Liver (tissue), 9 donors: ENCODE measurements around the gene C10orf143. TPM values are rescaled to one million over a fixed set of nuclear protein-coding genes. Genes with fewer than 3 reads are reported as not detected.

ENCODE experiments used
- DNase-seq: peaks from one replicate; pipeline ENCODE4 v3.0.0-alpha.2; 2017; ENCODE audit warnings: low spot score
- H3K27ac ChIP-seq, 2 donors: one replicate each; pipeline ENCODE4 v1.7.0; 2013; ENCODE audit warnings: inconsistent platforms in 2 of 2, low read length in 2 of 2, control low read depth in 1 of 2, low read depth in 1 of 2, mild to moderate bottlenecking in 1 of 2
- H3K27me3 ChIP-seq, 4 donors: one replicate each; pipeline versions ENCODE4 v1.6.1 to v1.7.0; 2013; ENCODE audit warnings: low read length in 3 of 4, inconsistent platforms in 1 of 4, mild to moderate bottlenecking in 1 of 4, moderate library complexity in 1 of 4; ENCODE audit not compliant: control insufficient read depth in 4 of 4, insufficient read depth in 4 of 4
- H3K36me3 ChIP-seq, 4 donors: one replicate each; pipeline versions ENCODE4 v1.6.1 to v1.7.0; 2013; ENCODE audit warnings: low read length in 3 of 4, mild to moderate bottlenecking in 3 of 4, low read depth in 1 of 4, moderate library complexity in 1 of 4; ENCODE audit not compliant: control insufficient read depth in 4 of 4, insufficient read depth in 3 of 4
- H3K4me1 ChIP-seq, 4 donors: one replicate each; pipeline versions ENCODE4 v1.6.1 to v1.7.0; 2013; ENCODE audit warnings: low read length in 3 of 4, mild to moderate bottlenecking in 3 of 4, moderate library complexity in 1 of 4; ENCODE audit not compliant: control insufficient read depth in 4 of 4, insufficient read depth in 4 of 4
- H3K4me3 ChIP-seq, 3 donors: one replicate each; pipeline versions ENCODE4 v1.6.1 to v1.7.0; 2013; ENCODE audit warnings: low read length in 3 of 3, control low read depth in 1 of 3, low read depth in 1 of 3, mild to moderate bottlenecking in 1 of 3
- H3K9ac ChIP-seq, 2 donors: one replicate each; pipeline ENCODE4 v1.7.0; 2013; ENCODE audit warnings: low read length in 2 of 2, mild to moderate bottlenecking in 2 of 2, moderate library complexity in 2 of 2, control low read depth in 1 of 2, low read depth in 1 of 2
- H3K9me3 ChIP-seq, 4 donors: one replicate each; pipeline versions ENCODE4 v1.6.1 to v1.7.0; 2013; ENCODE audit warnings: low read length in 3 of 4; ENCODE audit not compliant: control insufficient read depth in 4 of 4
- CTCF ChIP-seq: fragments of 150-350 bp; IDR thresholded peaks from 2 replicates; pipeline ENCODE4 v1.5.1; 2017; ENCODE audit warnings: improper control_type of control experiment, low read depth, low read length; ENCODE audit not compliant: missing input control
- EGR1 ChIP-seq, 2 donors: IDR thresholded peaks; 2 replicates each; pipeline ENCODE4 v1.6.1; 2016 to 2018; ENCODE audit warnings: antibody characterized with exemption in 2 of 2, low read depth in 2 of 2
- FOXA2 ChIP-seq: IDR thresholded peaks from 2 replicates; pipeline ENCODE4 v1.6.1; 2016; ENCODE audit warnings: antibody characterized with exemption
- HNF4A ChIP-seq, 2 donors: conservative IDR thresholded peaks; 2 replicates each; pipeline ENCODE4 v1.6.1; 2016; ENCODE audit warnings: antibody characterized with exemption in 2 of 2, mild to moderate bottlenecking in 2 of 2
- HNF4G ChIP-seq: IDR thresholded peaks from 2 replicates; pipeline ENCODE4 v1.6.1; 2016; ENCODE audit warnings: antibody characterized with exemption
- JUND ChIP-seq, 2 donors: IDR thresholded peaks; 2 replicates each; pipeline ENCODE4 v1.6.1; 2016; ENCODE audit warnings: antibody characterized with exemption in 2 of 2
- NR2F2 ChIP-seq: IDR thresholded peaks from 2 replicates; pipeline ENCODE4 v1.6.1; 2016; ENCODE audit warnings: antibody characterized with exemption
- RAD21 ChIP-seq, 2 donors: IDR thresholded peaks; 2 replicates each; pipeline ENCODE4 v1.6.1; 2016; ENCODE audit warnings: antibody characterized with exemption in 2 of 2, mild to moderate bottlenecking in 2 of 2
- RXRA ChIP-seq, 2 donors: IDR thresholded peaks; 2 replicates each; pipeline ENCODE4 v1.6.1; 2017 to 2018; ENCODE audit warnings: antibody characterized with exemption in 2 of 2, mild to moderate bottlenecking in 1 of 2
- SP1 ChIP-seq: IDR thresholded peaks from 2 replicates; pipeline ENCODE4 v1.6.1; 2018; ENCODE audit warnings: antibody characterized with exemption, mild to moderate bottlenecking
- TAF1 ChIP-seq: conservative IDR thresholded peaks from 2 replicates; pipeline ENCODE4 v1.6.1; 2016; ENCODE audit warnings: antibody characterized with exemption, mild to moderate bottlenecking
- YY1 ChIP-seq: IDR thresholded peaks from 2 replicates; pipeline ENCODE4 v1.6.1; 2016; ENCODE audit warnings: antibody characterized with exemption, mild to moderate bottlenecking
- ZBTB33 ChIP-seq: IDR thresholded peaks from 2 replicates; pipeline ENCODE4 v1.6.1; 2016; ENCODE audit warnings: antibody characterized with exemption
- WGBS: extraction: QIAGEN DNeasy Blood & Tissue Kit; methylation state at CpG from one replicate; pipeline ENCODE4 v1.1.7; 2013; 5-methylcytosine and 5-hydroxymethylcytosine counted together
- polyA plus RNA-seq, 2 donors: library from polyadenylated mRNA; stranded (reverse) in 1 of 2; unstranded in 1 of 2; fragments of 200-250 nt in 1 of 2; fragments of >200 nt in 1 of 2; fragmentation: Nextera tagmentation in 1 of 2; extraction: Ambion mirVana in 1 of 2; gene quantifications; one replicate each; pipeline versions ENCODE4 v1.2.1 to v1.2.3, GENCODE V29; 2013 to 2015
- total RNA-seq, 2 donors: library from RNA; depleted of rRNA; stranded (reverse); fragments of >200 nt; gene quantifications; one replicate each; pipeline ENCODE4 v1.2.3, GENCODE V29; 2014
- TF ChIP-seq, protein P1 (sequence below): IDR thresholded peaks from 2 replicates; pipeline ENCODE4 v1.6.1; 2016; ENCODE audit warnings: antibody characterized with exemption
- donor health status: healthy.
- donor health status: healthy.
- donor health status: healthy.
- donor health status: healthy.
- donor health status: healthy.

The C10orf143 gene
- total and polyA plus RNA-seq, 4 donors, result 0.14 to 2.7 (median 1.2) TPM

DNA sequence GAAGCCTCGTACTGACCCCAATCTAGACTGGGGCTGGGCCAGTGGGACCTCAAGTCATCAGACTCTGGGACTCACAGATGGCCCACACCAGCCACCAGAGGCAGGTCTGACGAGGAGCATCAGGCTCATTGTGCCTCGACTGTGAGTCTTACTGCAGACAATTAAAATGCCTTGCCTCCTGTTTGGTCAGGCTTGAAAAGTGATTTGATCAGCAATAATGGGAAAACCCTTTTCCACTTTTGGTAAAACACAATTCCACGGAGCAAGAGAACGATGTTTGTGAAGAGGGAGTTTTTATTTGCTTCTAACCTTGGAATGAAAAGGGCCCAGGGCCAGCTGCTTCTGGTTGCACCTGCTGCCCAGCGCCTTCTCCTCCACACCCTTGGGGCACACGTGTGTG lies 43.9 kb downstream of the C10orf143 start:
- H3K27me3 ChIP-seq, result no peaks in the 10 kb centered on the region
- TF ChIP-seq NR2F2, result no peak
- TF ChIP-seq TAF1, result no peak
- no peak for TF ChIP-seq HNF4G
- no peak for TF ChIP-seq SP1
- TF ChIP-seq, protein P1, sequence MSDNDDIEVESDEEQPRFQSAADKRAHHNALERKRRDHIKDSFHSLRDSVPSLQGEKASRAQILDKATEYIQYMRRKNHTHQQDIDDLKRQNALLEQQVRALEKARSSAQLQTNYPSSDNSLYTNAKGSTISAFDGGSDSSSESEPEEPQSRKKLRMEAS, result no peak
- no peak for TF ChIP-seq EGR1 (IDR thresholded peaks at IDR 0.05; ENCODE audit: low read depth in 2 of 2)
- no peak for TF ChIP-seq CTCF
- TF ChIP-seq FOXA2, result no peak
- no peak for TF ChIP-seq JUND (IDR thresholded peaks at IDR 0.05)
- TF ChIP-seq HNF4A (conservative IDR thresholded peaks at IDR 0.05), result no peak
- TF ChIP-seq ZBTB33, result no peak
- H3K4me1 ChIP-seq, result no peaks in the 10 kb centered on the region
- H3K27ac ChIP-seq, result no peak overlapping the region
- 91% methylated on average over 7 of the region's 7 CpGs for WGBS
- no peak overlapping the region for H3K9ac ChIP-seq
- H3K9me3 ChIP-seq, result no peaks in the 10 kb centered on the region
- no peak overlapping the region for H3K4me3 ChIP-seq
- no peak for DNase-seq
- no peaks in the 10 kb centered on the region for H3K36me3 ChIP-seq

DNA sequence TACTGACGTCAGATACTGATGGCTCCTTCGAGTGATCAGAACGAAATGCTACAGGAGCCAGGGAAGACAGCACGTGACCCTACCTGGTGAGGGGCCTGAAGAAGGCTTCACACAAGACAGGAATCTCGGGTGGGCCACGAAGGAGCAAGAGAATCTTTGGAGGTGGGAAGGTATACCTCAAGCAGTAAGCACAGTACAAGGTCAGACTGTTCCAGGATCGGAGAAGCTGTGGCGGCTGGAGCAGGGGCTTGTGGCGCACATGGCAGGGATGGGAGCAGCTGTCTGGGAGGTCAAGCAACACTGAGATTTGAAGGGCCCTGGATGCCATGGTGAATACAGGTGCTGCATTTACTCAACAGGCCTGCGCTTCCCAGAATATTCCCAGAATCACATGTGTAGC lies 45.4 kb downstream of the C10orf143 start:
- Histone ChIP-seq H3K4me3 (no peak overlapping the region), H3K4me1 (no peaks in the 10 kb centered on the region), H3K9ac (no peak overlapping the region), H3K36me3 (no peaks in the 10 kb centered on the region), H3K27me3 (no peaks in the 10 kb centered on the region), H3K27ac (no peak overlapping the region), H3K9me3 (no peaks in the 10 kb centered on the region)
- TF ChIP-seq HNF4A (conservative IDR thresholded peaks at IDR 0.05) (no peak), EGR1 (IDR thresholded peaks at IDR 0.05; ENCODE audit: low read depth in 2 of 2) (no peak)
- 89% methylated on average over 10 of the region's 10 CpGs for WGBS
- no peak for DNase-seq

GRCh38 chr10:130064783-130065182 lies 45.8 kb downstream of the C10orf143 start:
- no peak for DNase-seq
- H3K4me3 ChIP-seq, result no peak overlapping the region
- no peak overlapping the region for H3K27ac ChIP-seq
- H3K9ac ChIP-seq, result no peak overlapping the region
- no peaks in the 10 kb centered on the region for H3K4me1 ChIP-seq
- H3K36me3 ChIP-seq, result no peaks in the 10 kb centered on the region
- no peaks in the 10 kb centered on the region for H3K27me3 ChIP-seq
- H3K9me3 ChIP-seq, result no peaks in the 10 kb centered on the region
- WGBS, result 95% methylated on average over 5 of the region's 5 CpGs
- no peak for TF ChIP-seq HNF4A (conservative IDR thresholded peaks at IDR 0.05)
- TF ChIP-seq FOXA2, result no peak
- TF ChIP-seq NR2F2, result no peak
- no peak for TF ChIP-seq RAD21 (IDR thresholded peaks at IDR 0.05)
- TF ChIP-seq RXRA (IDR thresholded peaks at IDR 0.05), result no peak
- no peak for TF ChIP-seq ZBTB33
- TF ChIP-seq CTCF, result no peak
- no peak for TF ChIP-seq JUND (IDR thresholded peaks at IDR 0.05)
- TF ChIP-seq, protein P1, result no peak
- TF ChIP-seq EGR1 (IDR thresholded peaks at IDR 0.05; ENCODE audit: low read depth in 2 of 2), result no peak
- no peak for TF ChIP-seq HNF4G
- no peak for TF ChIP-seq SP1
- no peak for TF ChIP-seq YY1
